Endodermal cell (in vitro differentiated cells): Measurements from ENCODE around the gene ZFAND5. TPM values are rescaled to one million over a fixed set of nuclear protein-coding genes. Genes with fewer than 3 reads are reported as not detected.

Experiments
- DNase-seq: peaks from one replicate; pipeline ENCODE4 v3.0.0-alpha.2; 2017
- H3K27ac ChIP-seq: 2 replicates; pipeline ENCODE4 v1.5.1; 2013; ENCODE audit warnings: mild to moderate bottlenecking, low read depth, low read length, moderate library complexity
- H3K27me3 ChIP-seq: 2 replicates; pipeline ENCODE4 v1.6.1; 2013; ENCODE audit warnings: mild to moderate bottlenecking, low read length, moderate library complexity; ENCODE audit not compliant: insufficient read depth, control insufficient read depth, poor library complexity, severe bottlenecking
- H3K36me3 ChIP-seq: 2 replicates; pipeline ENCODE4 v1.7.0; 2013; ENCODE audit warnings: mild to moderate bottlenecking, low read length, moderate library complexity; ENCODE audit not compliant: control insufficient read depth, insufficient read depth
- H3K4me1 ChIP-seq: one replicate; pipeline ENCODE4 v1.7.0; 2013; ENCODE audit warnings: low read length; ENCODE audit not compliant: control insufficient read depth, insufficient read depth
- H3K4me3 ChIP-seq: 2 replicates; pipeline ENCODE4 v1.5.1; 2013; ENCODE audit warnings: mild to moderate bottlenecking, low read length, moderate library complexity
- H3K9ac ChIP-seq: 2 replicates; pipeline ENCODE4 v1.6.1; 2013; ENCODE audit warnings: mild to moderate bottlenecking, low read length, moderate library complexity; ENCODE audit not compliant: poor library complexity, severe bottlenecking; ENCODE audit errors: extremely low read depth
- H3K9me3 ChIP-seq: 2 replicates; pipeline ENCODE4 v1.6.1; 2013; ENCODE audit warnings: mild to moderate bottlenecking, low read length, moderate library complexity; ENCODE audit not compliant: control insufficient read depth
- H3K27ac Mint-ChIP-seq: 2 replicates; pipeline ENCODE4 v1.8.0; 2020; ENCODE audit warnings: mixed read lengths
- H3K27me3 Mint-ChIP-seq: 2 replicates; pipeline ENCODE4 v1.8.0; 2021; ENCODE audit warnings: mild to moderate bottlenecking, mixed read lengths; ENCODE audit not compliant: insufficient read depth
- H3K36me3 Mint-ChIP-seq: 2 replicates; pipeline ENCODE4 v1.8.0; 2020; ENCODE audit warnings: low read depth, mixed read lengths
- H3K4me1 Mint-ChIP-seq: 2 replicates; pipeline ENCODE4 v1.8.0; 2020; ENCODE audit warnings: mixed read lengths
- H3K4me3 Mint-ChIP-seq: 2 replicates; pipeline ENCODE4 v1.8.0; 2020; ENCODE audit warnings: mild to moderate bottlenecking, moderate library complexity, mixed read lengths
- H3K9me3 Mint-ChIP-seq: 2 replicates; pipeline ENCODE4 v1.8.0; 2020; ENCODE audit warnings: mild to moderate bottlenecking, mixed read lengths
- whole genome bisulfite sequencing, 2 experiments: methylation state at CpG; one replicate each; pipeline versions ENCODE4 v1.1.5 to v1.1.7; 2013; ENCODE audit warnings: missing lambda C conversion rate in 2 of 2, mixed read lengths in 1 of 2; ENCODE audit not compliant: insufficient coverage in 1 of 2, insufficient read length in 1 of 2; 5-methylcytosine and 5-hydroxymethylcytosine counted together
- long read RNA-seq, 4 experiments: library from polyadenylated mRNA in 2 of 4; library from RNA in 1 of 4; library from capped mRNA in 1 of 4; stranded (forward) in 3 of 4; unstranded in 1 of 4; transcript quantifications; one replicate each; pipeline ENCODE4 v2.0.0, GENCODE V29; 2020 to 2021; ENCODE audit warnings: inconsistent platforms in 1 of 4
- polyA plus RNA-seq, 2 experiments: library from polyadenylated mRNA; stranded (reverse); fragments of 50-300 nt; gene quantifications; one replicate each; pipeline ENCODE4 v1.2.3, GENCODE V29; 2013
- total RNA-seq, 2 donors: library from RNA; stranded (reverse); fragmentation: NEBNext Ultra II Directional in 1 of 2; extraction: Animal tissue kit (Norgen Biotek cat#: 25700) in 1 of 2; gene quantifications; 2 replicates in 1 of 2; 3 replicates in 1 of 2; pipeline ENCODE4 v1.2.1, GENCODE V29; 2021
- TF ChIP-seq, protein P1 (sequence below): fragments of 200-600 bp; sonication (generic); conservative IDR thresholded peaks from 2 replicates; pipeline ENCODE4 v1.5.0; 2021; ENCODE audit warnings: antibody characterized with exemption, mild to moderate bottlenecking

The ZFAND5 gene, protein sequence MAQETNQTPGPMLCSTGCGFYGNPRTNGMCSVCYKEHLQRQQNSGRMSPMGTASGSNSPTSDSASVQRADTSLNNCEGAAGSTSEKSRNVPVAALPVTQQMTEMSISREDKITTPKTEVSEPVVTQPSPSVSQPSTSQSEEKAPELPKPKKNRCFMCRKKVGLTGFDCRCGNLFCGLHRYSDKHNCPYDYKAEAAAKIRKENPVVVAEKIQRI
- total RNA-seq, result 100 to 1,000 TPM; 121 to 137 TPM
- polyA plus RNA-seq (2013, experiment 1 of 2), result 192 TPM
- polyA plus RNA-seq (2013, experiment 2 of 2), result 169 TPM
- long read RNA-seq, experiment 1, transcript ZFAND5-204 (6 exons, 2,686 nt), result major isoform, 22 of 69 reads
- long read RNA-seq, experiment 1, transcript ZFAND5-205 (7 exons, 2,785 nt), result minor isoform, 17 of 69 reads
- long read RNA-seq, experiment 1, partial matches to known transcripts, result 21 of 69 reads
- long read RNA-seq, experiment 1, other reads (novel, unspliced or antisense), result 6 of 69 reads
- long read RNA-seq, experiment 2, full-length matches to known transcripts, result 100 of 119 reads
- long read RNA-seq, experiment 2, partial matches to known transcripts, result 11 of 119 reads
- long read RNA-seq, experiment 2, other reads (novel, unspliced or antisense), result 8 of 119 reads
- long read RNA-seq, experiment 3, full-length matches to known transcripts, result 394 of 432 reads
- long read RNA-seq, experiment 3, partial matches to known transcripts, result 10 of 432 reads
- long read RNA-seq, experiment 3, other reads (novel, unspliced or antisense), result 28 of 432 reads
- long read RNA-seq, experiment 4, full-length matches to known transcripts, result 7 of 13 reads
- long read RNA-seq, experiment 4, partial matches to known transcripts, result 5 of 13 reads
- long read RNA-seq, experiment 4, other reads (novel, unspliced or antisense), result 1 of 13 reads

GRCh38 chr9:72364679-72365524 lies at the start of gene ZFAND5:
Gene ZFAND5, minus strand, starts transcription at chr9:72365208. Its CDS starts 4,430 bp downstream, at chr9:72360778.
- Mint-ChIP-seq H3K4me1 (peaks cover 34% of the 10 kb centered on the region), H3K4me3 (peak within 1 kb of the TSS; percentile 89), H3K9me3 (no peaks in the 10 kb centered on the region), H3K27ac (peak within 1 kb of the TSS; percentile 99), H3K27me3 (no peaks in the 10 kb centered on the region), H3K36me3 (peaks cover 28% of the 10 kb centered on the region)
- peak within 1 kb of the TSS; percentile 99 for H3K27ac ChIP-seq
- H3K4me1 ChIP-seq, result peaks cover 10% of the 10 kb centered on the region
- H3K9ac ChIP-seq, result peak within 1 kb of the TSS; percentile 98
- H3K27me3 ChIP-seq, result no peaks in the 10 kb centered on the region
- DNase-seq, result peak; percentile 99
- TF ChIP-seq, protein P1, sequence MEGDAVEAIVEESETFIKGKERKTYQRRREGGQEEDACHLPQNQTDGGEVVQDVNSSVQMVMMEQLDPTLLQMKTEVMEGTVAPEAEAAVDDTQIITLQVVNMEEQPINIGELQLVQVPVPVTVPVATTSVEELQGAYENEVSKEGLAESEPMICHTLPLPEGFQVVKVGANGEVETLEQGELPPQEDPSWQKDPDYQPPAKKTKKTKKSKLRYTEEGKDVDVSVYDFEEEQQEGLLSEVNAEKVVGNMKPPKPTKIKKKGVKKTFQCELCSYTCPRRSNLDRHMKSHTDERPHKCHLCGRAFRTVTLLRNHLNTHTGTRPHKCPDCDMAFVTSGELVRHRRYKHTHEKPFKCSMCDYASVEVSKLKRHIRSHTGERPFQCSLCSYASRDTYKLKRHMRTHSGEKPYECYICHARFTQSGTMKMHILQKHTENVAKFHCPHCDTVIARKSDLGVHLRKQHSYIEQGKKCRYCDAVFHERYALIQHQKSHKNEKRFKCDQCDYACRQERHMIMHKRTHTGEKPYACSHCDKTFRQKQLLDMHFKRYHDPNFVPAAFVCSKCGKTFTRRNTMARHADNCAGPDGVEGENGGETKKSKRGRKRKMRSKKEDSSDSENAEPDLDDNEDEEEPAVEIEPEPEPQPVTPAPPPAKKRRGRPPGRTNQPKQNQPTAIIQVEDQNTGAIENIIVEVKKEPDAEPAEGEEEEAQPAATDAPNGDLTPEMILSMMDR, result no peak
- H3K9me3 ChIP-seq, result no peaks in the 10 kb centered on the region
- H3K4me3 ChIP-seq, result peak within 1 kb of the TSS; percentile 100
- peaks cover 30% of the 10 kb centered on the region for H3K36me3 ChIP-seq
- 0 to 1% methylated on average over 33 to 110 of the region's 110 CpGs for WGBS, 2 experiments

GRCh38 chr9:72412483-72413040 lies 47.6 kb upstream of the ZFAND5 start:
- no peak for DNase-seq
- Mint-ChIP-seq H3K27me3 (no peaks in the 10 kb centered on the region), H3K36me3 (no peaks in the 10 kb centered on the region), H3K9me3 (peaks cover 1% of the 10 kb centered on the region), H3K4me3 (no peak overlapping the region), H3K27ac (no peak overlapping the region), H3K4me1 (no peaks in the 10 kb centered on the region)
- TF ChIP-seq, protein P1, result no peak
- WGBS, 2 experiments, result 94% methylated on average over 2 of the region's 2 CpGs; no CpG with 5 or more reads in 1 of the 2 experiments
- no peak overlapping the region for H3K9ac ChIP-seq
- no peaks in the 10 kb centered on the region for H3K9me3 ChIP-seq
- no peaks in the 10 kb centered on the region for H3K36me3 ChIP-seq
- H3K27ac ChIP-seq, result no peak overlapping the region
- H3K4me1 ChIP-seq, result no peaks in the 10 kb centered on the region
- H3K4me3 ChIP-seq, result no peak overlapping the region
- no peaks in the 10 kb centered on the region for H3K27me3 ChIP-seq
